Stimulated activated CD4-positive, alpha-beta T cell treated with anti-CD3 and anti-CD28 coated beads, Interleukin-12 subunit alpha, Interleukin-12 subunit beta, amount 100 ng/mL, for 24 hours (primary cell): Measurements from ENCODE around the gene SHLD2.
A peak's percentile ranks its signal among the peaks of the same experiment; 100 is the strongest.
"Not testable (repeated sequence)": the region's sequence is repeated elsewhere in the genome, so short reads cannot be mapped to it uniquely, and the experiment has no call there.

Source experiments
- DNase-seq, 2 experiments: peaks; one replicate each; pipeline ENCODE4 v3.0.0-alpha.2; 2020; ENCODE audit warnings: low read depth in 2 of 2

SHLD2 gene, protein sequence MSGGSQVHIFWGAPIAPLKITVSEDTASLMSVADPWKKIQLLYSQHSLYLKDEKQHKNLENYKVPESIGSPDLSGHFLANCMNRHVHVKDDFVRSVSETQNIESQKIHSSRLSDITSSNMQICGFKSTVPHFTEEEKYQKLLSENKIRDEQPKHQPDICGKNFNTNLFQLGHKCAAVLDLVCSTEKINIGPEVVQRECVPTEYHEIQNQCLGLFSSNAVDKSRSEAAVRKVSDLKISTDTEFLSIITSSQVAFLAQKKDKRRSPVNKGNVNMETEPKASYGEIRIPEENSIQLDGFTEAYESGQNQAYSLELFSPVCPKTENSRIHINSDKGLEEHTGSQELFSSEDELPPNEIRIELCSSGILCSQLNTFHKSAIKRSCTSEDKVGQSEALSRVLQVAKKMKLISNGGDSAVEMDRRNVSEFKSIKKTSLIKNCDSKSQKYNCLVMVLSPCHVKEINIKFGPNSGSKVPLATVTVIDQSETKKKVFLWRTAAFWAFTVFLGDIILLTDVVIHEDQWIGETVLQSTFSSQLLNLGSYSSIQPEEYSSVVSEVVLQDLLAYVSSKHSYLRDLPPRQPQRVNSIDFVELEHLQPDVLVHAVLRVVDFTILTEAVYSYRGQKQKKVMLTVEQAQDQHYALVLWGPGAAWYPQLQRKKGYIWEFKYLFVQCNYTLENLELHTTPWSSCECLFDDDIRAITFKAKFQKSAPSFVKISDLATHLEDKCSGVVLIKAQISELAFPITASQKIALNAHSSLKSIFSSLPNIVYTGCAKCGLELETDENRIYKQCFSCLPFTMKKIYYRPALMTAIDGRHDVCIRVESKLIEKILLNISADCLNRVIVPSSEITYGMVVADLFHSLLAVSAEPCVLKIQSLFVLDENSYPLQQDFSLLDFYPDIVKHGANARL

DNA sequence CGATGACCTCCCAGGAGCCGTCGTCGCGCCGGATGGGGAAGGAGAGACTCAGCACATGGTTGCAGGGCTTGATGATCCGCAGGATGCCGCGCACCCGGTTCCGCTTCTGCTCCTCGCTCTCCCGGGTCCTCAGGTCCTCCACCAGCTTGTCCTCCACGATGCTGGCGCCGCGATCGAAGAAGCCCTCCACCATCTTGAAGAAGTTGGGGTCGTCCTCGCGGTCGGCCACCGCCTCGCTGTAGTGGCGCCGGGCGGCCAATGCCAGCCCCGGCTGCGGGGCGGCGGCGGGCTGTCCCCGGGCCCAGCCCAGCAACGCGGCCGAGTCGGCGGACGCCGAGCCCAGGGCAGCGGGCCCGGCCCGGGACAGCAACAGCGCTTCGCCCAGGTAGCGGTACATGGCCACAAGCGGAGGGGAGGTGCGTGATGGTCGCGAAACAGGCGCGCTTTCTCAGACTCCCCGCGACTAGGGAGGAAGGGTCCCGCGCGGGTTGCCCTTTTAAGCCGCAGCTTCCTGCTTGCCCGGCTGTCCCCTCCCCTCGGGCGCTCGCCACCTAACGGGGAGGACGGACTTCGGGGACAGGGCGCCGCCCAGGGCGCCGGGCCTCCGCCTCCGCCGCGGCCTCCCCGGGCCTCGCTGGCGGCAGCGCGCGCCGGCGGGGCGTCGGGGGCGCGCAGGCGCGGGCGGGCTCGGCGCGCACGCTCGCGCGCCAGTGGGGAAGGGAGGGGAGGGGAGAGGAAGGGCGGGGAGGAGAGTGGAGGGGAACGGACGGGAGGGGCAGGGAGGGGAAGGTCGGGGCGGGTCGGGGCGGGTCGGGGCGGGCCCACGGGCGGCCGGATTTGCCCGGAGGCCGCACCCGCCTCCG, at the start of gene SHLD2, which contains the start of gene GLUD1:
TSS of gene SHLD2 (plus strand) at position 834 of the 863 bp plus-strand sequence. CDS start 56,149 bp downstream, outside the sequence.
TSS of gene GLUD1 (minus strand) at position 471 of the 863 bp plus-strand sequence. CDS start at position 397, 74 bp downstream.
- DNase-seq: peak; percentile 78 to 88

DNA sequence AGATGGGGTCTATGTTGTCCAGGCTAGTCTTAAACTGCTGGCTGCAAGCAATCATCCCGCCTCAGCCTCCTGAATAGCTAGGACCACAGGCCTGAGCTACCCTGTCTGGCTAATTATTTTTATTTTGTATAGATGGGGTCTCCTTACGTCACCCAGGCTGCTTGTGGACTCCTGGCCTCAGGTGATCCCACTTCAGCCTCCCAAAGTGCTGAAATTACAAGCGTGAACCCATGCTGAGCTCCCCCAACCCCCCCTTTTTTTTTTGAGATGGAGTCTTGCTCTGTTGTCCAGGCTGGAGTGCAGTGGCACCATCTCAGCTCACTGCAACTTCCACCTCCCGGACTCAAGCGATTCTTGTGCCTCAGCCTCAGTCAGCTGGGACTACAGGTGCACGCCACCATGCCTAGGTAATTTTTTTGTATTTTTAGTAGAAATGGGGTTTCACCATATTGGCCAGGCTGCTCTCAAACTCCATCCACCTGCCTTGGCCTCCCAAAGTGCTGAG, 49.5 kb upstream of the SHLD2 start:
- no peak for DNase-seq

DNA sequence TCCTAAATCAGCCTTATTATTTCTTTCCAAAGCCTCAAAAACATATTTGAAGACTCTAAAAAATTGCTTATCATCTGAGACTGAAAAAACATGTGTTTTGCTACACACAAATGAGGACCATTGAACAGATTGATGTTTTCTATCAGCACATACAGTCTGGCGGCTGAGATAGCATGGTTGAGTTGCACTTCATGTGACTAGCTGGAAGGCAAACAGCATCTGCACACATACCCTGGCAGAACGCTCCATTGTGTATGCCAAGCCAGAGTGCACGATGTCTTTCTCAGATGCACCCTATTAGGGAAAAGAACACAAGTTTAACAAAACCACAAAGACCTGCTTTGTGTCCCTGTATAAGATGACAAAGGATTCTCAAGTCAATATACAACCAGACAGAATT, 41.9 kb upstream of the SHLD2 start:
- no peak for DNase-seq

DNA sequence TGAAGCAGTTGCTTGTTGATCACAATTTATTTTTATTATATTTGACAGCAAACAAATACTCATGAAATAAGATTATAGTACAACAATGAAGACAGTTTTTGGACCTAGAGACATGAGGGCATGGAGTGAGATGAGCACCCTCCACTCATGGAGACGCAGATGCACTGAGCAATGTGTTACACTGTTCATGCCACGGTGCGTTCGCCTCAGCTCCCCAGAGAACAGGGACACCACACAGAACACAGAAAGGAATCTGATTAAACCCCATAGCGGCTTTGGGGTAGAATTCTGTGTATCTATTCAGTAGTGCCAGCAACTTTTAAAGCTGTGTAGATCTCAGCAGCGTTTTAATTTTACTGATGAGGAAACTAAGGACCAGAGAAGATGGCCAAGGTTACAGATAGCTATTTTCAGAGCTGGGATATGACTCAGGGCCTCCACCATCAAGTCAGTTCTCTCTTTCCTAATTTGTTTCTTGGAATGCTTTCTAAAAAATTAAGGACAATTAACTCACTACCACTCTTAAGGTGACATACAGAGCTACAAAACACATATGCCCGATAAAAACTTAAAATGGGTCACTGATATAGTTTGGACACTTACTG, 41.3 kb upstream of the SHLD2 start:
- no peak for DNase-seq

DNA sequence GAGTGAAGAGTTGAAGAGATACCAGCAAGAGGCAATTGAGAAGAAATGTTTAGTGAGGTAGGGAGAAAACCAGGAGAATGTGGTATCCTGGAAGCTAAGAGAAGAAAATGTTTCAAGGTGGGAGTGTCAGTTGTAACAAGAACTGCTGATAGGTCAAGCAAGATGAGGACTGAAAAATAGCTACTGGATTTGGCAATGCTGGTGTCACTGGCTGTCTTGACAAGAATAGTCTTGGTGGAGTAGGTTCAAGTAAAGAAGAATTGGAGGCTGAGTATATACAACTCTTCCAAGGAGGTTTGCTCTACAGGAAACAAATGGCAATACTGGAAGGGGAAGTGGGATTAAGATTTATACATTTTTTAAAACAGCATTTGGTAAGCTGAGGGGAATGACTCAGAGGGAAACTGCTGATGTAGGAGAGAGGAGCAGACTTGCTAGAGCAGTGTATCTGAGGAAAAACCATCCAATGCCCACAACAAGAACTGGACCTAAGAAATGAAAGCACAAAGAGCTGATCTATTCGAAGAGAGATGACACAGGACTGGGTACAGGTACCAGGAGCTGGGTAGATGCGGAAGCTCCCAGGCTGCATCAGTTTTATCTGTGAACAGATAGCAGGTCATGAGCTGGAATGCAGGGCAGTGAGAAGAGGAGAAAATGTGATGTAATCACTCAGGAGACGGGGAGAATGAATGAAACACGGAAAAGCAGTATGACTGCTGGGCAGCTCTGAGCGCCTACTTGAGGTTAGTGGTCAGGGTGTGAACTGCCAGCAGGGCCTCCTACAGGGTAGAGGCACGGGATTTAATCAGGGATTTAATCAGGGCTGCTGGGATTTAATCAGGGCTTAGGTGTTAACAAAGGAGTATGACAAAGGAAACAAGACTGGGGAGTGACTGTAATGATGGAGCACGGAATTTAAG, 40.4 kb upstream of the SHLD2 start:
- DNase-seq: no peak

DNA sequence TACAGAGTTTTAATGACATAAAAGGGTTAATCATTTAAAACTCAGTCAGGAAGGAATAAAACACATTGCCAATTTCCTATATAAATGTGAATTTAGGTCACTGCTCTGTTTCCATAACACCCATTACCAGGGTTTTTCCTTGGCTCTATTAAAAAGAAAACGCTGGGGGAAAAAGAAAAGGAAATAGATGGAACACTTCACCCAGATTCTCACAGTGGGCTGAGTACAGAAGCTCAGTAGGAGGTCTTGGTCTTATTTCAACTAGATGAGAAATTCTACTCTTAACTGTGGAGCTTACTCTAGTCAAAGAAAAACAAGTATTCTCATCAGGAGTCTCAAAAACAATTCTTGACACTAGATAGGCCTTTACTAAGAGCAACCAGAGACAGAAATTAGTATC, 36.8 kb upstream of the SHLD2 start:
- no peak for DNase-seq

DNA sequence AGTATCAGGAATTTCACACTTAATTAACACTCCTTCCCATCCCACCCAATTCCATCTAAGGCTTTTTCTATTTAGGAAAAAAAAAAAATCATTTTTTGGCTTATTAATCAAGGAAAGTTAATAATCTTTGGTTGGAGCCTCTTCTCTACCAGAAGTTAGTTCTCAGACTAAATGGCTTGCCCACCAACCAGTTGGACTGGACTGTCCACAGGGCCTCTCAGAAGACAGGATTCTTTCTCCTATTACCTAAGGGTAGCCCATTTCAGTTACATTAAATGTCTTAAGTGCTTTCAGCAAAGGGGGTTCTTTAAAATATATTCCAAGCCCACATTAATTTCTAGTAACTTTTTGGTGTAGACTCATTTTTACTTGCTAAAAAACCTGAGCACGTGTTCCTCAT, 35.6 kb upstream of the SHLD2 start:
- DNase-seq: no peak

DNA sequence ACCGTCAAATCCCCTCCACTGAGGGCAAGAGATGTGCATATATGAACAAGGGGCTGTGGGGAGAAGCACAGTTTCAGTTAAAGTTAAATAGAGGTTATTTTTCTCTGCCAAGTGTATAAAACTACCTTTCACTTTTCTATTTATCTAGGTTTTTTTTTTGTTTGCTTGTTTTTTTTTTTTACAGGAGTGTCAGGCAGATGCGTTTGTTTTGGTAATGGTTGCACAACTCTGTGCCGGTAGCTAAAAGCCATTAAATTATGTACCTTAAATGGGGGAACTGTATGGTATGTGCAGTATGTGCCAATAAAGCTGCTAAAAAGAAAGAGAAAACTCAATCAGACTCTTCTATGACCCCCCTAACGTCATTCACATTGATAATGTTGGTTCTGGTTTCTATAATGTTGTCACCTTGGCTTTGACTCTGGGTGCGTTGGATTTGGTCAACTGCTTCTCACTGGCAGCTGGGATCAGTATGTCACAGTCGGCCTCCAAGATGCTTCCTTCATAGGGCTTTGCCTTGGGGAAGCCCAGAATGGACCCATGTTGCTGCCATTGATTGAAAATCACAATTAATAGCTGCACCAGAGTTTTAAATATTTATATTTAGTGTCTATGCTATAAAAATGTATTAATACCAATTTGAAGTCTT, 34.6 kb upstream of the SHLD2 start:
- no peak for DNase-seq

DNA sequence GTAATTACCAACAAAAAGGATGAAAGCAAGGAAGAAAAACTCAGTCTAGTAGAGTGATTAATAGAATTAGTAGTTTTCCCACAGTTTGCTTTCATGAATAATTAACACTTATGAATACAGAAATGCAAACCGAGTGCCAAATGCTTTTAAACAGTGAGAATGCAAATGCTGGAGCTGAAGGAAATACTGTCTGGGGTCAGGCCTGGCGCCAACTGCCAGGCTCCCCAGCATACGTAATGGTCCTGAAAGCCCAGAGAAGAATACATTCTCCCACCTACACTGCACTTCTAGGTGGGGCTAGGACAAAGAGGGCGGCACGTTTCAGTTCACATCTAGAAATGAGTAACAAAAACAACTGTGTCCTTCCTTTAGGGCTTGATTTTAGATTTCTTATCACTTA, 30.4 kb upstream of the SHLD2 start:
- DNase-seq: no peak

DNA sequence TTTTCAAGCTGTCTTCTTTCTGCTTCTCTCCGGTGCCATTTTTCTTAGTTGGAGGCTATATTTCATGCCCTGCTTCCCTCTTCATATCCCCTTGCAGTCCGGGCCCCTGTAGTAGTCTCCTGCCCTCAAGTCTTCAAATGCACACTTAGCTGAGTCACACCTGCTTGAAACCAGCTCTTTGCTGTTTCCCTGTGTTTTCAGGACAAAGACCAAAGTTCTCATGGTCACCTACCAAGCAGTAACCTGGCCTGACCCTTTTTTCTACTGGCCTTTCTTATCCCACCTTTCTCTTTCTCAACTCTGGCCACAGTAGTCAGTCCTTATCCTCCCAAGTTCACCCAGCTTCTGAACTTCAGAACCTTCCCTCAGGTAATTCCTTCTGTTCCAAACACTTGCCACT, 28.8 kb upstream of the SHLD2 start:
- no peak for DNase-seq

DNA sequence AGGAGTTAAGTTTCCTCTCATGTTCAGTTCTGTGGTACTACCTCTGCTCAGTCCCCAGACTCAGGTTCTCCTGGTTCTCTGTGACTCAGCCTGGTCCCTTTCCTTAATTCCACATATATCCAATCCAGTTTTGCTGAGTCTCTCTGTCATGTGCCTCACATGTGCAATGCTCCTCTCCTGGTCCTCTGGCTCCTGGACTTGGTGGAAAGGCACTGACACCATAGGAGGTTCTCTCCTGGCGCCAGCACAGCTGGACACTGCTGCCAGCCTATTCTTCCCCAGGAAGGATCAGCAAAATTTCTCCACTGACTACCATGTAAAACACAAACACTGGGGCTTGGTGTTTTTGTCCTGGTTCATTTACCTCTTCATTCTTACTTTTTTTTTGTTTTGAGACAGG, 28.1 kb upstream of the SHLD2 start:
- no peak for DNase-seq

DNA sequence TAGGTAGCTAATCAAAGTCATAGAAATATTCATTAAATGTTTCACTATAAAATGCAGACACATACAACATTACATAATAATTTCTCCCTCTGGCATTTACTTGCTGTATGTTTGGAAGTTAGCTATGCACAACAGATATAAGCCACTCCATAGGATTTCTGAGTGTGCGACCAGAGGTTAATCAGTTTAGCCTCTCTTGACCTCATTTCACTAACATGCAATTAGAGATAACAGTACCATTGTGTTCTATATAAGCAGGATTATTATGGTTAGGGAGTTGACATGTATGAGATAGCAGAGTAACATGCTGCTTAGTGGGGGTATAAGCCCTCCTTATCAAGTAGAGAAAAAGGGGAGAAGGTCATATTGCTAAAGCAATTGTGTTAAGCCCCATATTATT, 26.7 kb upstream of the SHLD2 start:
- DNase-seq: no peak

DNA sequence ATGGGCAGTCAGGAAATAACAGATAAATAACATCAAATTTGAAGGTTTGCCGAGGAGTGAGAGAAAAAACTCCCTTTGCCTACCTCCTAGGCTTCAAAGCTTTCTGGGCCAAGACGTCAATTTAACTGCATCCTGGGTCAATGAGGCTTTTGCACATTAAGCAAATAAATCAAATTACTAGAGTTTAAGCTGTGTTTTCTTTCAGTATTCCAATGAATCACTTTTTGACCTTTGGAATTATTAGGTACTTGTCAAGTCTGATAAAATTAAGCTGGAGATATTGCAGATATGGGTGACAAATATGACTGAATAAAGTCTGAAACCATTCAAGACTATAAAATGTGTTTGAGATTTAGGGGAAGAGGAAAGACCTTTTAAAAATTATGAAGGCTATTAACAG, 22.6 kb upstream of the SHLD2 start:
- DNase-seq: no peak

DNA sequence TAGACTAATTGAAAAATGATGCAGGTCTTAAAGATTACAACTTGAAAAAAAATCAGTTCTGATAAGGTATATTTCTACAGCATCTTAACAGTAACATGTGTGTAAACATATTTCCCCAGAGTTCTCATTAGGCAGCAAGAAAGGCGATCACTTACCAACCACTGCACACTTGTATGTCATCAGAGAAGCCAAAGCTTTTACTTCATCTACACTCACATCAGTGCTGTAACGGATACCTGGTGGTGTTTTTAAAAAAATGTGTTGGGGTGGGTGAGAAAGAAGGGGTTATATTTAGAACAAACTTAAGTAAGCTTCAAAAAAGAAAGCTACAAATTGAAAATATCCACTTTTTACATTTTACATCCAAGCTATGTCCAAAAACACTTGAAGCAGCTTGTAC, 18.6 kb upstream of the SHLD2 start:
- not testable (repeated sequence) for DNase-seq

DNA sequence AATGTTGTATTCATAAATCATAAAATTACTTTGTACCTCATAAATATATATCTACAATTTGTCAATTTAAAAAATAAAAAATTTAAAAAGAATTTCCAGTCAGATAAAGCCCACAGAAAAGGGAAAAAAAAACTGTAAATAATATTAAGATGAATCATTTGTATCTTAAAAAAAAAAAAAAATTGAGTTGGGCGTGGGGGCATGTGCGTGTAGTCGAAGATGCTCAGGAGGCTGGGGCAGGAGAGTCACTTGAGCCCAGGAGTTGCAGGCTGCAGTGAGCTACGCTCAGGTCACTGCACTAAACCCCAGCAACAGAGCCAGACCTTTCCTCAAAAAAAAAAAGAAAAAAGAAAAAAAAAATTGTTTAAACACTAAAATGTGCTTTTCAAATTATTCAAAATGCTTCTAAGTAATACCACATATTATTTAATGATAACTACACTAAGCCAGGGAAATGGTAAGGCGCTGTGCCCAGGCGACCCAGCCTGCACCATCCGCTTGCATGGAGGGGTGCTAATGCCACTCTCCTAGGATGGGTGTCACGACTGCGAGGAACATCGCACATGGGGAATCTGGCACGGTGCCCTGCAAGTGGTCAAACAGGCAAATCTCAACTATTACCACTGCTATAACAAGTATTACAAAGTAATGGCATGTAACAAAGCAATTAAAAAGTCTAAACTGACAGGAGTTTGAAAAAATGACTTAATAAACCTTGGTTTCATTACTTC, 15.7 kb upstream of the SHLD2 start:
- DNase-seq: no peak

DNA sequence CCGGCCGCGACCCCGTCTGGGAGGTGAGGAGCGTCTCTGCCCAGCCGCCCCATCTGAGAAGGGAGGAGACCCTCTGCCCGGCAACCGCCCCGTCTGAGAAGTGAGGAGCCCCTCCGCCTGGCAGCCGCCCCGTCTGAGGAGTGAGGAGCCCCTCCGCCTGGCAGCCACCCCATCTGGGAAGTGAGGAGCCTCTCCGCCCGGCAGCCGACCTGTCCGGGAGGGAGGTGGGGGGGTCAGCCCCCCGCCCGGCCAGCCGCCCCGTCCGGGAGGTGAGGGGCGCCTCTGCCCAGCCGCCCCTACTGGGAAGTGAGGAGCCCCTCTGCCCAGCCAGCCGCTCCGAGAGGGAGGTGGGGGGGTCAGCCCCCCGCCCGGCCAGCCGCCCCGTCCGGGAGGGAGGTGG, 14.4 kb upstream of the SHLD2 start:
- DNase-seq: not testable (repeated sequence)

DNA sequence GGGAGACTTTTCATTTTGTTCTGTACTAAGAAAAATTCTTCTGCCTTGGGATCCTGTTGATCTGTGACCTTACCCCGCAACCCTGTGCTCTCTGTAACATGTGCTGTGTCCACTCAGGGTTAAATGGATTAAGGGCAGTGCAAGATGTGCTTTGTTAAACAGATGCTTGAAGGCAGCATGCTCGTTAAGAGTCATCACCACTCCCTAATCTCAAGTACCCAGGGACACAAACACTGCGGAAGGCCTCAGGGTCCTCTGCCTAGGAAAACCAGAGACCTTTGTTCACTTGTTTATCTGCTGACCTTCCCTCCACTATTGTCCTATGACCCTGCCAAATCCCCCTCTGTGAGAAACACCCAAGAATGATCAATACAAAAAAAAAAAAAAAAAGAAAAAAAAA, 13.4 kb upstream of the SHLD2 start:
- not testable (repeated sequence) for DNase-seq

DNA sequence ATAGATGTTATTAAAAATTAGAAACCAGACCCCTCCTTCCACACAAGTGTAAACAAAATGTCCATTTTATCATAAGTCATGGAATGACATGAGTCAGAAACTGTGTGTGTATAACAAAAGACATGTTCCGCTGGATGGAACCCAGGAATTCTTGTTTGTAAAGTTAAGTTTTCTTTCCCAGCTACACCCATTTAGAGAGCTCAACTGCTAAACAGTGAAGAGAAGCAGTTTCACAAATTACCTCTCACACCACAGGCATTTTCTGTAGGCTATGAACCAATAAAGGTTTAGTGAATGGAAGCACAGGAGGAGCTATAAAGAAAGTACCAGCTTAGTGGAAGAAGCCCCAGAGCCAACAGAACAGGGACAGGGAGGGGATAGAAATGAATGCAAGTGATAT, 12.8 kb upstream of the SHLD2 start:
- not testable (repeated sequence) for DNase-seq
